HEK293 (cell line): ENCODE results near the gene JAK3.

ENCODE experiments used
- KLF8 ChIP-seq: fragments of 450-650 bp; formaldehyde crosslinking; IDR thresholded peaks from 2 replicates; pipeline ENCODE4 v1.5.1; 2016; ENCODE audit warnings: missing biosample characterization, missing genetic modification characterization
- KLF9 ChIP-seq: fragments of 450-650 bp; formaldehyde crosslinking; IDR thresholded peaks from 2 replicates; pipeline ENCODE4 v1.5.1; 2016; ENCODE audit warnings: missing biosample characterization, missing genetic modification characterization, low read depth
- SCRT2 ChIP-seq: fragments of 450-650 bp; formaldehyde crosslinking; IDR thresholded peaks from 2 replicates; pipeline ENCODE4 v1.5.1; 2016; ENCODE audit warnings: missing biosample characterization, missing genetic modification characterization
- TCF7L2 ChIP-seq: IDR thresholded peaks from 2 replicates; pipeline ENCODE4 v1.6.1; 2011; ENCODE audit warnings: low read depth, mild to moderate bottlenecking, inconsistent platforms, low read length, moderate library complexity, borderline replicate concordance
- YY1 ChIP-seq: fragments of 450-650 bp; formaldehyde crosslinking; IDR thresholded peaks from 2 replicates; pipeline ENCODE4 v1.5.1; 2018; ENCODE audit warnings: missing biosample characterization, missing genetic modification characterization
- ZNF10 ChIP-seq: fragments of 450-650 bp; formaldehyde crosslinking; IDR thresholded peaks from 2 replicates; pipeline ENCODE4 v1.5.1; 2017; ENCODE audit warnings: missing biosample characterization, missing genetic modification characterization
- ZNF146 ChIP-seq: fragments of 450-650 bp; formaldehyde crosslinking; IDR thresholded peaks from 2 replicates; pipeline ENCODE4 v1.5.1; 2016; ENCODE audit warnings: missing biosample characterization, missing genetic modification characterization
- ZNF221 ChIP-seq: fragments of 450-650 bp; formaldehyde crosslinking; IDR thresholded peaks from 2 replicates; pipeline ENCODE4 v1.5.1; 2017; ENCODE audit warnings: missing biosample characterization, missing genetic modification characterization, borderline replicate concordance
- ZNF324 ChIP-seq: fragments of 450-650 bp; formaldehyde crosslinking; IDR thresholded peaks from 2 replicates; pipeline ENCODE4 v1.5.1; 2016; ENCODE audit warnings: missing biosample characterization, missing genetic modification characterization
- ZNF366 ChIP-seq: fragments of 450-650 bp; formaldehyde crosslinking; conservative IDR thresholded peaks from 2 replicates; pipeline ENCODE4 v1.5.1; 2016; ENCODE audit warnings: missing biosample characterization, missing genetic modification characterization
- ZNF391 ChIP-seq: fragments of 450-650 bp; formaldehyde crosslinking; IDR thresholded peaks from 2 replicates; pipeline ENCODE4 v1.5.1; 2016; ENCODE audit warnings: low read depth, missing biosample characterization, missing genetic modification characterization, borderline replicate concordance
- ZNF423 ChIP-seq: fragments of 450-650 bp; formaldehyde crosslinking; IDR thresholded peaks from 2 replicates; pipeline ENCODE4 v1.5.1; 2016; ENCODE audit warnings: missing biosample characterization, missing genetic modification characterization
- ZNF433 ChIP-seq: fragments of 450-650 bp; formaldehyde crosslinking; IDR thresholded peaks from 2 replicates; pipeline ENCODE4 v1.5.1; 2016; ENCODE audit warnings: missing biosample characterization, missing genetic modification characterization, low read depth
- ZNF629 ChIP-seq: fragments of 450-650 bp; formaldehyde crosslinking; IDR thresholded peaks from 2 replicates; pipeline ENCODE4 v1.5.1; 2017; ENCODE audit warnings: missing biosample characterization, missing genetic modification characterization
- ZNF660 ChIP-seq: fragments of 450-650 bp; IDR thresholded peaks from 2 replicates; pipeline ENCODE4 v1.5.1; 2018; ENCODE audit warnings: missing biosample characterization, mild to moderate bottlenecking, missing genetic modification characterization
- ZNF843 ChIP-seq: fragments of 450-650 bp; formaldehyde crosslinking; IDR thresholded peaks from 2 replicates; pipeline ENCODE4 v1.5.1; 2016; ENCODE audit warnings: missing biosample characterization, missing genetic modification characterization
- ZSCAN16 ChIP-seq: fragments of 450-650 bp; formaldehyde crosslinking; IDR thresholded peaks from 2 replicates; pipeline ENCODE4 v1.5.1; 2016; ENCODE audit warnings: missing biosample characterization, missing genetic modification characterization
- TF ChIP-seq, protein P1 (sequence below): fragments of 450-650 bp; formaldehyde crosslinking; conservative IDR thresholded peaks from 2 replicates; pipeline ENCODE4 v1.5.1; 2016; ENCODE audit warnings: low read depth, missing biosample characterization, missing genetic modification characterization
- TF ChIP-seq, protein P2 (sequence below): sonication (generic); formaldehyde crosslinking; IDR thresholded peaks from 2 replicates; pipeline ENCODE4 v1.8.1; 2022; ENCODE audit warnings: mild to moderate bottlenecking, moderate library complexity, missing genetic modification reagents
- TF ChIP-seq, protein P3 (sequence below): fragments of 450-650 bp; formaldehyde crosslinking; IDR thresholded peaks from 2 replicates; pipeline ENCODE4 v1.5.1; 2016; ENCODE audit warnings: missing biosample characterization, missing genetic modification characterization
- TF ChIP-seq, protein P4 (sequence below): fragments of 450-650 bp; formaldehyde crosslinking; IDR thresholded peaks from 2 replicates; pipeline ENCODE4 v1.5.1; 2016; ENCODE audit warnings: missing biosample characterization, missing genetic modification characterization
- TF ChIP-seq, protein P5 (sequence below): fragments of 450-650 bp; formaldehyde crosslinking; IDR thresholded peaks from 2 replicates; pipeline ENCODE4 v1.5.1; 2016; ENCODE audit warnings: missing biosample characterization, missing genetic modification characterization
- TF ChIP-seq, protein P6 (sequence below): fragments of 450-650 bp; formaldehyde crosslinking; IDR thresholded peaks from 2 replicates; pipeline ENCODE4 v1.5.1; 2017; ENCODE audit warnings: missing biosample characterization, missing genetic modification characterization
- TF ChIP-seq, protein P7 (sequence below): fragments of 450-650 bp; formaldehyde crosslinking; IDR thresholded peaks from 2 replicates; pipeline ENCODE4 v1.5.1; 2016; ENCODE audit warnings: missing biosample characterization, missing genetic modification characterization
- TF ChIP-seq, protein P8 (sequence below): fragments of 450-650 bp; IDR thresholded peaks from 2 replicates; pipeline ENCODE4 v1.5.1; 2018; ENCODE audit warnings: missing biosample characterization, missing genetic modification characterization

JAK3 gene

DNA sequence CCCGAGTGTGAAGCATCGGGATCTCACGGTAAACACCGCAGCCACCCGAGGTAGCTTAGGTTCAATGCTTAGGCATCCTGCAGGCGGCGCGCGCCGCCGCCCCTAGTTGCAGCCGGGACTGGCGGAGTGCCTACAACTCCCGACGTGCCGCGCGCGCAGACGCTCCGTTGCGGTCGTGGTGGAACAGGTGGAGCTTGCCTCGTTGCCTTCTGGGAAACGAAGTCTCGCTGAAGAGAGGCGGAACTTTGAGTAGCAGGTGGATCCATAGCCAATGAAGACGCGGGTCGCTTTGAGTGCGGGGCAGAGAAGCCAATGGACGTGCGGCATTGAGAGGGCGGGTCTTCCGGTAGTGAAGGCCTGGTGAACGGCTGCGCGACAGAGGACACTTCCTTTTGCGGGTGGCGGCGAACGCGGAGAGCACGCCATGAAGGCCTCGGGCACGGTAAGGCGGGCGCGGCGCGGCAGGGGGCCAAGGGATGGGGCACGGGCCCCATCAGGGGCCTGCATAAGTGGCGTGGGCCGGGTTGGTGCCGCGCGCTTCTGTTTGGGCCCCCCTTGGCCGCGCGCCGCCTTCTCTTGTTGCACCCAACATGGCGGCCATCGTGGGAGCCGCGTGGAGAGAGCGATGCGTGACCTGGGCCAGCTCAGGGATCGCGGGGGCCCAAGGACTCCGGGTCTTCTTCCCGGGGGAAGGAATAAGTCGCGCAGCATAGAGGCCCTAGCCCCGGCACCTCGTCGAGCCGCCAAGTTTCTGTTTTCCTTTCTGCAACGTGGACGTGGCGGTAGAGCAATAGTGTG, 11.9 kb upstream of the JAK3 start, which contains the start of gene RPL18A (continued):
- TF ChIP-seq, protein P1, sequence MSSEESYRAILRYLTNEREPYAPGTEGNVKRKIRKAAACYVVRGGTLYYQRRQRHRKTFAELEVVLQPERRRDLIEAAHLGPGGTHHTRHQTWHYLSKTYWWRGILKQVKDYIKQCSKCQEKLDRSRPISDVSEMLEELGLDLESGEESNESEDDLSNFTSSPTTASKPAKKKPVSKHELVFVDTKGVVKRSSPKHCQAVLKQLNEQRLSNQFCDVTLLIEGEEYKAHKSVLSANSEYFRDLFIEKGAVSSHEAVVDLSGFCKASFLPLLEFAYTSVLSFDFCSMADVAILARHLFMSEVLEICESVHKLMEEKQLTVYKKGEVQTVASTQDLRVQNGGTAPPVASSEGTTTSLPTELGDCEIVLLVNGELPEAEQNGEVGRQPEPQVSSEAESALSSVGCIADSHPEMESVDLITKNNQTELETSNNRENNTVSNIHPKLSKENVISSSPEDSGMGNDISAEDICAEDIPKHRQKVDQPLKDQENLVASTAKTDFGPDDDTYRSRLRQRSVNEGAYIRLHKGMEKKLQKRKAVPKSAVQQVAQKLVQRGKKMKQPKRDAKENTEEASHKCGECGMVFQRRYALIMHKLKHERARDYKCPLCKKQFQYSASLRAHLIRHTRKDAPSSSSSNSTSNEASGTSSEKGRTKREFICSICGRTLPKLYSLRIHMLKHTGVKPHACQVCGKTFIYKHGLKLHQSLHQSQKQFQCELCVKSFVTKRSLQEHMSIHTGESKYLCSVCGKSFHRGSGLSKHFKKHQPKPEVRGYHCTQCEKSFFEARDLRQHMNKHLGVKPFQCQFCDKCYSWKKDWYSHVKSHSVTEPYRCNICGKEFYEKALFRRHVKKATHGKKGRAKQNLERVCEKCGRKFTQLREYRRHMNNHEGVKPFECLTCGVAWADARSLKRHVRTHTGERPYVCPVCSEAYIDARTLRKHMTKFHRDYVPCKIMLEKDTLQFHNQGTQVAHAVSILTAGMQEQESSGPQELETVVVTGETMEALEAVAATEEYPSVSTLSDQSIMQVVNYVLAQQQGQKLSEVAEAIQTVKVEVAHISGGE (tag by site-specific recombination) = peak; percentile 85
- TF ChIP-seq ZNF629 (peak; percentile 23; the same call in 1 of the 2 replicates), YY1 (peak; percentile 93), ZNF10 (tag by site-specific recombination) (no peak), ZNF433 (tag by site-specific recombination) (no peak), ZNF843 (tag by site-specific recombination) (0 out of 2 replicates have a peak, but pooled peaks have one; percentile 49), ZNF146 (tag by site-specific recombination) (no peak; the same call in 1 of the 2 replicates), ZNF366 (tag by site-specific recombination) (no peak), TCF7L2 (no peak), ZNF221 (no peak), ZSCAN16 (no peak), KLF9 (0 out of 2 replicates have a peak, but pooled peaks have one; percentile 26), ZNF660 (tag by site-specific recombination) (peak; percentile 67; the same call in 1 of the 2 replicates), KLF8 (peak; percentile 72), ZNF324 (tag by site-specific recombination) (peak; percentile 78; the same call in 1 of the 2 replicates), SCRT2 (tag by site-specific recombination) (peak; percentile 100), ZNF391 (0 out of 2 replicates have a peak, but pooled peaks have one; percentile 23), ZNF423 (tag by site-specific recombination) (no peak)
- TF ChIP-seq, protein P2, sequence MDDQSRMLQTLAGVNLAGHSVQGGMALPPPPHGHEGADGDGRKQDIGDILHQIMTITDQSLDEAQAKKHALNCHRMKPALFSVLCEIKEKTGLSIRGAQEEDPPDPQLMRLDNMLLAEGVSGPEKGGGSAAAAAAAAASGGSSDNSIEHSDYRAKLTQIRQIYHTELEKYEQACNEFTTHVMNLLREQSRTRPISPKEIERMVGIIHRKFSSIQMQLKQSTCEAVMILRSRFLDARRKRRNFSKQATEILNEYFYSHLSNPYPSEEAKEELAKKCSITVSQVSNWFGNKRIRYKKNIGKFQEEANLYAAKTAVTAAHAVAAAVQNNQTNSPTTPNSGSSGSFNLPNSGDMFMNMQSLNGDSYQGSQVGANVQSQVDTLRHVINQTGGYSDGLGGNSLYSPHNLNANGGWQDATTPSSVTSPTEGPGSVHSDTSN (CRISPR knock-in tag) = peak; percentile 97
- TF ChIP-seq, protein P3, sequence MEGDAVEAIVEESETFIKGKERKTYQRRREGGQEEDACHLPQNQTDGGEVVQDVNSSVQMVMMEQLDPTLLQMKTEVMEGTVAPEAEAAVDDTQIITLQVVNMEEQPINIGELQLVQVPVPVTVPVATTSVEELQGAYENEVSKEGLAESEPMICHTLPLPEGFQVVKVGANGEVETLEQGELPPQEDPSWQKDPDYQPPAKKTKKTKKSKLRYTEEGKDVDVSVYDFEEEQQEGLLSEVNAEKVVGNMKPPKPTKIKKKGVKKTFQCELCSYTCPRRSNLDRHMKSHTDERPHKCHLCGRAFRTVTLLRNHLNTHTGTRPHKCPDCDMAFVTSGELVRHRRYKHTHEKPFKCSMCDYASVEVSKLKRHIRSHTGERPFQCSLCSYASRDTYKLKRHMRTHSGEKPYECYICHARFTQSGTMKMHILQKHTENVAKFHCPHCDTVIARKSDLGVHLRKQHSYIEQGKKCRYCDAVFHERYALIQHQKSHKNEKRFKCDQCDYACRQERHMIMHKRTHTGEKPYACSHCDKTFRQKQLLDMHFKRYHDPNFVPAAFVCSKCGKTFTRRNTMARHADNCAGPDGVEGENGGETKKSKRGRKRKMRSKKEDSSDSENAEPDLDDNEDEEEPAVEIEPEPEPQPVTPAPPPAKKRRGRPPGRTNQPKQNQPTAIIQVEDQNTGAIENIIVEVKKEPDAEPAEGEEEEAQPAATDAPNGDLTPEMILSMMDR (tag by site-specific recombination) = peak; percentile 97
- TF ChIP-seq, protein P4, sequence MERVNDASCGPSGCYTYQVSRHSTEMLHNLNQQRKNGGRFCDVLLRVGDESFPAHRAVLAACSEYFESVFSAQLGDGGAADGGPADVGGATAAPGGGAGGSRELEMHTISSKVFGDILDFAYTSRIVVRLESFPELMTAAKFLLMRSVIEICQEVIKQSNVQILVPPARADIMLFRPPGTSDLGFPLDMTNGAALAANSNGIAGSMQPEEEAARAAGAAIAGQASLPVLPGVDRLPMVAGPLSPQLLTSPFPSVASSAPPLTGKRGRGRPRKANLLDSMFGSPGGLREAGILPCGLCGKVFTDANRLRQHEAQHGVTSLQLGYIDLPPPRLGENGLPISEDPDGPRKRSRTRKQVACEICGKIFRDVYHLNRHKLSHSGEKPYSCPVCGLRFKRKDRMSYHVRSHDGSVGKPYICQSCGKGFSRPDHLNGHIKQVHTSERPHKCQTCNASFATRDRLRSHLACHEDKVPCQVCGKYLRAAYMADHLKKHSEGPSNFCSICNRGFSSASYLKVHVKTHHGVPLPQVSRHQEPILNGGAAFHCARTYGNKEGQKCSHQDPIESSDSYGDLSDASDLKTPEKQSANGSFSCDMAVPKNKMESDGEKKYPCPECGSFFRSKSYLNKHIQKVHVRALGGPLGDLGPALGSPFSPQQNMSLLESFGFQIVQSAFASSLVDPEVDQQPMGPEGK (tag by site-specific recombination) = peak; percentile 48
- TF ChIP-seq, protein P5, sequence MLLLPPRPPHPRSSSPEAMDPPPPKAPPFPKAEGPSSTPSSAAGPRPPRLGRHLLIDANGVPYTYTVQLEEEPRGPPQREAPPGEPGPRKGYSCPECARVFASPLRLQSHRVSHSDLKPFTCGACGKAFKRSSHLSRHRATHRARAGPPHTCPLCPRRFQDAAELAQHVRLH (tag by site-specific recombination) = peak; percentile 95
- TF ChIP-seq, protein P6, sequence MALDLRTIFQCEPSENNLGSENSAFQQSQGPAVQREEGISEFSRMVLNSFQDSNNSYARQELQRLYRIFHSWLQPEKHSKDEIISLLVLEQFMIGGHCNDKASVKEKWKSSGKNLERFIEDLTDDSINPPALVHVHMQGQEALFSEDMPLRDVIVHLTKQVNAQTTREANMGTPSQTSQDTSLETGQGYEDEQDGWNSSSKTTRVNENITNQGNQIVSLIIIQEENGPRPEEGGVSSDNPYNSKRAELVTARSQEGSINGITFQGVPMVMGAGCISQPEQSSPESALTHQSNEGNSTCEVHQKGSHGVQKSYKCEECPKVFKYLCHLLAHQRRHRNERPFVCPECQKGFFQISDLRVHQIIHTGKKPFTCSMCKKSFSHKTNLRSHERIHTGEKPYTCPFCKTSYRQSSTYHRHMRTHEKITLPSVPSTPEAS = 0 out of 2 replicates have a peak, but pooled peaks have one; percentile 17
- TF ChIP-seq, protein P7, sequence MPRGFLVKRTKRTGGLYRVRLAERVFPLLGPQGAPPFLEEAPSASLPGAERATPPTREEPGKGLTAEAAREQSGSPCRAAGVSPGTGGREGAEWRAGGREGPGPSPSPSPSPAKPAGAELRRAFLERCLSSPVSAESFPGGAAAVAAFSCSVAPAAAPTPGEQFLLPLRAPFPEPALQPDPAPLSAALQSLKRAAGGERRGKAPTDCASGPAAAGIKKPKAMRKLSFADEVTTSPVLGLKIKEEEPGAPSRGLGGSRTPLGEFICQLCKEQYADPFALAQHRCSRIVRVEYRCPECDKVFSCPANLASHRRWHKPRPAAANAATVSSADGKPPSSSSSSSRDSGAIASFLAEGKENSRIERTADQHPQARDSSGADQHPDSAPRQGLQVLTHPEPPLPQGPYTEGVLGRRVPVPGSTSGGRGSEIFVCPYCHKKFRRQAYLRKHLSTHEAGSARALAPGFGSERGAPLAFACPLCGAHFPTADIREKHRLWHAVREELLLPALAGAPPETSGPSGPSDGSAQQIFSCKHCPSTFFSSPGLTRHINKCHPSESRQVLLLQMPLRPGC (tag by site-specific recombination) = peak; percentile 43; the same call in 1 of the 2 replicates
- TF ChIP-seq, protein P8, sequence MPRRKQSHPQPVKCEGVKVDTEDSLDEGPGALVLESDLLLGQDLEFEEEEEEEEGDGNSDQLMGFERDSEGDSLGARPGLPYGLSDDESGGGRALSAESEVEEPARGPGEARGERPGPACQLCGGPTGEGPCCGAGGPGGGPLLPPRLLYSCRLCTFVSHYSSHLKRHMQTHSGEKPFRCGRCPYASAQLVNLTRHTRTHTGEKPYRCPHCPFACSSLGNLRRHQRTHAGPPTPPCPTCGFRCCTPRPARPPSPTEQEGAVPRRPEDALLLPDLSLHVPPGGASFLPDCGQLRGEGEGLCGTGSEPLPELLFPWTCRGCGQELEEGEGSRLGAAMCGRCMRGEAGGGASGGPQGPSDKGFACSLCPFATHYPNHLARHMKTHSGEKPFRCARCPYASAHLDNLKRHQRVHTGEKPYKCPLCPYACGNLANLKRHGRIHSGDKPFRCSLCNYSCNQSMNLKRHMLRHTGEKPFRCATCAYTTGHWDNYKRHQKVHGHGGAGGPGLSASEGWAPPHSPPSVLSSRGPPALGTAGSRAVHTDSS (tag by site-specific recombination) = no peak
